ENCODE results near the gene DNAJC28. TPM values are rescaled to one million over a fixed set of nuclear protein-coding genes. Genes with fewer than 3 reads are reported as not detected.

The DNAJC28 gene
- total and polyA plus RNA-seq, 2 experiments from 2014 or later: 5.0 to 6.6 TPM

DNA sequence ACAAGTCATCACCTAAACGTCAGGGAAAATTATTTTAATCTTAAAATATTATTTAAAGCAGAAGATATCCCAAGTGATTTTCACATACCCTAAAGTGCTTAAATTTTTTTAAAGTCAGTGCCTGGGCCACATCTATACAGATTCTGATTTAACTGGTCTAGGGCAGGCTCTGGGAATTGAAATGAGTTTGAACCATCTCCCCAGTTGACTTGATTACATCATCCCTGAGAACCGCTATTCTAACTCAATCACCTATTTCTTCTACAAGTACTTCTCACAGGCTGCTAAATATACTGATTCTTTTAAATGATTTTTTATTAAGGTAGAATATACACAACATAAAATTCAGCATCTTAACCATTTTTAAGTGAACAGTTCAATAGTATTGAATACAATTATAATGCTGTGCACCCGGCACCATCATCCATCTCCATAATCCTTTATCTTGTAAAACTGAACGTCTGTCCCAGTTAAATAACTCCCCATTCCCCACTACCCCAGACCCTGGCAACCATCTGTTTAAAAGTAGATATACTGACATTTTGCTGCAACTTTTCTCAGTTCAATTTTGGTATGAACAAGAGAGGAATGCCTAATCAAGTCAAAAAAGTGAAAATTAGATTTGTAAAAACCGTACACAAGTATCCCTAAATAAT, 30.9 kb upstream of the DNAJC28 start (continued):
- TF ChIP-seq, protein P1, sequence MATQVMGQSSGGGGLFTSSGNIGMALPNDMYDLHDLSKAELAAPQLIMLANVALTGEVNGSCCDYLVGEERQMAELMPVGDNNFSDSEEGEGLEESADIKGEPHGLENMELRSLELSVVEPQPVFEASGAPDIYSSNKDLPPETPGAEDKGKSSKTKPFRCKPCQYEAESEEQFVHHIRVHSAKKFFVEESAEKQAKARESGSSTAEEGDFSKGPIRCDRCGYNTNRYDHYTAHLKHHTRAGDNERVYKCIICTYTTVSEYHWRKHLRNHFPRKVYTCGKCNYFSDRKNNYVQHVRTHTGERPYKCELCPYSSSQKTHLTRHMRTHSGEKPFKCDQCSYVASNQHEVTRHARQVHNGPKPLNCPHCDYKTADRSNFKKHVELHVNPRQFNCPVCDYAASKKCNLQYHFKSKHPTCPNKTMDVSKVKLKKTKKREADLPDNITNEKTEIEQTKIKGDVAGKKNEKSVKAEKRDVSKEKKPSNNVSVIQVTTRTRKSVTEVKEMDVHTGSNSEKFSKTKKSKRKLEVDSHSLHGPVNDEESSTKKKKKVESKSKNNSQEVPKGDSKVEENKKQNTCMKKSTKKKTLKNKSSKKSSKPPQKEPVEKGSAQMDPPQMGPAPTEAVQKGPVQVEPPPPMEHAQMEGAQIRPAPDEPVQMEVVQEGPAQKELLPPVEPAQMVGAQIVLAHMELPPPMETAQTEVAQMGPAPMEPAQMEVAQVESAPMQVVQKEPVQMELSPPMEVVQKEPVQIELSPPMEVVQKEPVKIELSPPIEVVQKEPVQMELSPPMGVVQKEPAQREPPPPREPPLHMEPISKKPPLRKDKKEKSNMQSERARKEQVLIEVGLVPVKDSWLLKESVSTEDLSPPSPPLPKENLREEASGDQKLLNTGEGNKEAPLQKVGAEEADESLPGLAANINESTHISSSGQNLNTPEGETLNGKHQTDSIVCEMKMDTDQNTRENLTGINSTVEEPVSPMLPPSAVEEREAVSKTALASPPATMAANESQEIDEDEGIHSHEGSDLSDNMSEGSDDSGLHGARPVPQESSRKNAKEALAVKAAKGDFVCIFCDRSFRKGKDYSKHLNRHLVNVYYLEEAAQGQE (IDR thresholded peaks at IDR 0.05; ENCODE audit: unreplicated experiment): no peak
- TF ChIP-seq EZH2 (IDR thresholded peaks at IDR 0.05; ENCODE audit: low read depth, unreplicated experiment): no peak
- TF ChIP-seq, protein P2, sequence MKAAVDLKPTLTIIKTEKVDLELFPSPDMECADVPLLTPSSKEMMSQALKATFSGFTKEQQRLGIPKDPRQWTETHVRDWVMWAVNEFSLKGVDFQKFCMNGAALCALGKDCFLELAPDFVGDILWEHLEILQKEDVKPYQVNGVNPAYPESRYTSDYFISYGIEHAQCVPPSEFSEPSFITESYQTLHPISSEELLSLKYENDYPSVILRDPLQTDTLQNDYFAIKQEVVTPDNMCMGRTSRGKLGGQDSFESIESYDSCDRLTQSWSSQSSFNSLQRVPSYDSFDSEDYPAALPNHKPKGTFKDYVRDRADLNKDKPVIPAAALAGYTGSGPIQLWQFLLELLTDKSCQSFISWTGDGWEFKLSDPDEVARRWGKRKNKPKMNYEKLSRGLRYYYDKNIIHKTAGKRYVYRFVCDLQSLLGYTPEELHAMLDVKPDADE (IDR thresholded peaks at IDR 0.05): no peak
- no peak for TF ChIP-seq CREB1 (CRISPR knock-in tag; IDR thresholded peaks at IDR 0.05; ENCODE audit: low read depth)
- TF ChIP-seq JUNB (IDR thresholded peaks at IDR 0.05; ENCODE audit: unreplicated experiment): no peak

DNA sequence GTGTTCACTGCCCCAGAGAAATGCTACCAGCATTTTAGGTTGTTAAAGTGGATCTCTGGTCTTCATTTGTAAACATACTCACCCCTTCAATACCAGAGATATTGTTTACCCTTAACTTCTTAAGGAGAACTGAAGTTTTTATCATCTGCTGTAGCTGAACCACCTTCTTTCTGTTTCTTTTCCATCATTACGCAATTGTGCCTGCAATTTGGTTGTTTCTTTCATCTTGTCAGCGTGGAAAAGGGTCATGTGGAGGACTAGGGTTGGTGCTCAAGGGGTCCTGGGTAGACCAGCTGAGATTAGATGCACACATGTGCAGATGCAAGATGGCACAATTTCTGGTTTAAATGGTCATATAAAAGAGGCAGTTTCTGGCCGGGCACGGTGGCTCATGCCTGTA, 27.4 kb upstream of the DNAJC28 start:
- H3K4me3 Mint-ChIP-seq: no peak overlapping the region
- Histone ChIP-seq H3K4me2 (no peak overlapping the region), H3K27me3 (ENCODE audit: insufficient read depth) (no peaks in the 10 kb centered on the region), H3K36me3 (ENCODE audit: insufficient read depth) (peaks cover 77% of the 10 kb centered on the region), H3K4me3 (no peak overlapping the region), H4K20me1 (replicated peaks; ENCODE audit: insufficient read depth) (no peaks in the 10 kb centered on the region; the same call in 1 of the 2 replicates), H2AFZ (no peak overlapping the region), H3K4me1 (ENCODE audit: insufficient read depth) (no peaks in the 10 kb centered on the region), H3K27ac (ENCODE audit: low read depth) (no peak overlapping the region), H3K79me2 (replicated peaks; ENCODE audit: insufficient read depth) (no peaks in the 10 kb centered on the region), H3K9me2 (ENCODE audit: insufficient read depth) (no peaks in the 10 kb centered on the region), H3F3A (replicated peaks; ENCODE audit: low read depth) (0 out of 2 replicates have a peak, but pooled peaks cover 16% of the 10 kb centered on the region)
- no peak for DNase-seq (ENCODE audit: low spot score)
- no peak overlapping the region for H3K27ac Mint-ChIP-seq
- peaks cover 2% of the 10 kb centered on the region for H3K27me3 Mint-ChIP-seq (ENCODE audit: insufficient read depth, low read depth, poor library complexity)
- peaks cover 3% of the 10 kb centered on the region; the same call in 1 of the 3 replicates for H3K4me1 Mint-ChIP-seq
- H3K36me3 Mint-ChIP-seq (ENCODE audit: low read depth): peaks cover 81% of the 10 kb centered on the region
- TF ChIP-seq POLR2AphosphoS5 (IDR thresholded peaks at IDR 0.05; ENCODE audit: low read depth) (no peak), STAT1 (IDR thresholded peaks at IDR 0.05; ENCODE audit: unreplicated experiment) (no peak), JUNB (IDR thresholded peaks at IDR 0.05; ENCODE audit: unreplicated experiment) (no peak), NANOG (IDR thresholded peaks at IDR 0.05; ENCODE audit: borderline replicate concordance) (no peak), ZNF331 (CRISPR knock-in tag; IDR thresholded peaks at IDR 0.05; ENCODE audit: low read depth) (no peak), CREB1 (CRISPR knock-in tag; IDR thresholded peaks at IDR 0.05; ENCODE audit: low read depth) (no peak), ZNF114 (CRISPR knock-in tag; IDR thresholded peaks at IDR 0.05) (no peak)
- TF ChIP-seq, protein P3, sequence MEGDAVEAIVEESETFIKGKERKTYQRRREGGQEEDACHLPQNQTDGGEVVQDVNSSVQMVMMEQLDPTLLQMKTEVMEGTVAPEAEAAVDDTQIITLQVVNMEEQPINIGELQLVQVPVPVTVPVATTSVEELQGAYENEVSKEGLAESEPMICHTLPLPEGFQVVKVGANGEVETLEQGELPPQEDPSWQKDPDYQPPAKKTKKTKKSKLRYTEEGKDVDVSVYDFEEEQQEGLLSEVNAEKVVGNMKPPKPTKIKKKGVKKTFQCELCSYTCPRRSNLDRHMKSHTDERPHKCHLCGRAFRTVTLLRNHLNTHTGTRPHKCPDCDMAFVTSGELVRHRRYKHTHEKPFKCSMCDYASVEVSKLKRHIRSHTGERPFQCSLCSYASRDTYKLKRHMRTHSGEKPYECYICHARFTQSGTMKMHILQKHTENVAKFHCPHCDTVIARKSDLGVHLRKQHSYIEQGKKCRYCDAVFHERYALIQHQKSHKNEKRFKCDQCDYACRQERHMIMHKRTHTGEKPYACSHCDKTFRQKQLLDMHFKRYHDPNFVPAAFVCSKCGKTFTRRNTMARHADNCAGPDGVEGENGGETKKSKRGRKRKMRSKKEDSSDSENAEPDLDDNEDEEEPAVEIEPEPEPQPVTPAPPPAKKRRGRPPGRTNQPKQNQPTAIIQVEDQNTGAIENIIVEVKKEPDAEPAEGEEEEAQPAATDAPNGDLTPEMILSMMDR (conservative IDR thresholded peaks at IDR 0.05; ENCODE audit: low read depth in 2 of 2): no peak
- TF ChIP-seq, protein P4, sequence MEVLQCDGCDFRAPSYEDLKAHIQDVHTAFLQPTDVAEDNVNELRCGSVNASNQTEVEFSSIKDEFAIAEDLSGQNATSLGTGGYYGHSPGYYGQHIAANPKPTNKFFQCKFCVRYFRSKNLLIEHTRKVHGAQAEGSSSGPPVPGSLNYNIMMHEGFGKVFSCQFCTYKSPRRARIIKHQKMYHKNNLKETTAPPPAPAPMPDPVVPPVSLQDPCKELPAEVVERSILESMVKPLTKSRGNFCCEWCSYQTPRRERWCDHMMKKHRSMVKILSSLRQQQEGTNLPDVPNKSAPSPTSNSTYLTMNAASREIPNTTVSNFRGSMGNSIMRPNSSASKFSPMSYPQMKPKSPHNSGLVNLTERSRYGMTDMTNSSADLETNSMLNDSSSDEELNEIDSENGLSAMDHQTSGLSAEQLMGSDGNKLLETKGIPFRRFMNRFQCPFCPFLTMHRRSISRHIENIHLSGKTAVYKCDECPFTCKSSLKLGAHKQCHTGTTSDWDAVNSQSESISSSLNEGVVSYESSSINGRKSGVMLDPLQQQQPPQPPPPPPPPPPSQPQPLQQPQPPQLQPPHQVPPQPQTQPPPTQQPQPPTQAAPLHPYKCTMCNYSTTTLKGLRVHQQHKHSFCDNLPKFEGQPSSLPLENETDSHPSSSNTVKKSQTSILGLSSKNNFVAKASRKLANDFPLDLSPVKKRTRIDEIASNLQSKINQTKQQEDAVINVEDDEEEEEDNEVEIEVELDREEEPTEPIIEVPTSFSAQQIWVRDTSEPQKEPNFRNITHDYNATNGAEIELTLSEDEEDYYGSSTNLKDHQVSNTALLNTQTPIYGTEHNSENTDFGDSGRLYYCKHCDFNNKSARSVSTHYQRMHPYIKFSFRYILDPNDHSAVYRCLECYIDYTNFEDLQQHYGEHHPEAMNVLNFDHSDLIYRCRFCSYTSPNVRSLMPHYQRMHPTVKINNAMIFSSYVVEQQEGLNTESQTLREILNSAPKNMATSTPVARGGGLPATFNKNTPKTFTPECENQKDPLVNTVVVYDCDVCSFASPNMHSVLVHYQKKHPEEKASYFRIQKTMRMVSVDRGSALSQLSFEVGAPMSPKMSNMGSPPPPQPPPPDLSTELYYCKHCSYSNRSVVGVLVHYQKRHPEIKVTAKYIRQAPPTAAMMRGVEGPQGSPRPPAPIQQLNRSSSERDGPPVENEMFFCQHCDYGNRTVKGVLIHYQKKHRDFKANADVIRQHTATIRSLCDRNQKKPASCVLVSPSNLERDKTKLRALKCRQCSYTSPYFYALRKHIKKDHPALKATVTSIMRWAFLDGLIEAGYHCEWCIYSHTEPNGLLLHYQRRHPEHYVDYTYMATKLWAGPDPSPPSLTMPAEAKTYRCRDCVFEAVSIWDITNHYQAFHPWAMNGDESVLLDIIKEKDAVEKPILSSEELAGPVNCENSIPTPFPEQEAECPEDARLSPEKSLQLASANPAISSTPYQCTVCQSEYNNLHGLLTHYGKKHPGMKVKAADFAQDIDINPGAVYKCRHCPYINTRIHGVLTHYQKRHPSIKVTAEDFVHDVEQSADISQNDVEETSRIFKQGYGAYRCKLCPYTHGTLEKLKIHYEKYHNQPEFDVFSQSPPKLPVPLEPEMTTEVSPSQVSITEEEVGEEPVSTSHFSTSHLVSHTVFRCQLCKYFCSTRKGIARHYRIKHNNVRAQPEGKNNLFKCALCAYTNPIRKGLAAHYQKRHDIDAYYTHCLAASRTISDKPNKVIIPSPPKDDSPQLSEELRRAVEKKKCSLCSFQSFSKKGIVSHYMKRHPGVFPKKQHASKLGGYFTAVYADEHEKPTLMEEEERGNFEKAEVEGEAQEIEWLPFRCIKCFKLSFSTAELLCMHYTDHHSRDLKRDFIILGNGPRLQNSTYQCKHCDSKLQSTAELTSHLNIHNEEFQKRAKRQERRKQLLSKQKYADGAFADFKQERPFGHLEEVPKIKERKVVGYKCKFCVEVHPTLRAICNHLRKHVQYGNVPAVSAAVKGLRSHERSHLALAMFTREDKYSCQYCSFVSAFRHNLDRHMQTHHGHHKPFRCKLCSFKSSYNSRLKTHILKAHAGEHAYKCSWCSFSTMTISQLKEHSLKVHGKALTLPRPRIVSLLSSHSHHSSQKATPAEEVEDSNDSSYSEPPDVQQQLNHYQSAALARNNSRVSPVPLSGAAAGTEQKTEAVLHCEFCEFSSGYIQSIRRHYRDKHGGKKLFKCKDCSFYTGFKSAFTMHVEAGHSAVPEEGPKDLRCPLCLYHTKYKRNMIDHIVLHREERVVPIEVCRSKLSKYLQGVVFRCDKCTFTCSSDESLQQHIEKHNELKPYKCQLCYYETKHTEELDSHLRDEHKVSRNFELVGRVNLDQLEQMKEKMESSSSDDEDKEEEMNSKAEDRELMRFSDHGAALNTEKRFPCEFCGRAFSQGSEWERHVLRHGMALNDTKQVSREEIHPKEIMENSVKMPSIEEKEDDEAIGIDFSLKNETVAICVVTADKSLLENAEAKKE (CRISPR knock-in tag; IDR thresholded peaks at IDR 0.05): no peak
- H3K9me3 Mint-ChIP-seq: no peaks in the 10 kb centered on the region; the same call in 2 of the 3 replicates
- no peak for ATAC-seq
